Subcutaneous abdominal adipose tissue (tissue), 5 donors: ENCODE measurements around the gene CEP152.

Source experiments
- H3K27ac ChIP-seq: one replicate; pipeline ENCODE4 v1.7.0; 2013; ENCODE audit warnings: low read depth, mild to moderate bottlenecking, inconsistent platforms, low read length, moderate library complexity
- H3K27me3 ChIP-seq, 5 donors: one replicate each; pipeline ENCODE4 v1.7.0; 2013; ENCODE audit warnings: low read length in 5 of 5, inconsistent platforms in 1 of 5; ENCODE audit not compliant: control insufficient read depth in 5 of 5, insufficient read depth in 4 of 5
- H3K36me3 ChIP-seq, 5 donors: one replicate each; pipeline ENCODE4 v1.7.0; 2013; ENCODE audit warnings: low read length in 5 of 5; ENCODE audit not compliant: control insufficient read depth in 5 of 5, insufficient read depth in 5 of 5
- H3K4me1 ChIP-seq, 5 donors: one replicate each; pipeline ENCODE4 v1.7.0; 2013; ENCODE audit warnings: low read length in 5 of 5, mild to moderate bottlenecking in 3 of 5, moderate library complexity in 1 of 5; ENCODE audit not compliant: control insufficient read depth in 5 of 5, insufficient read depth in 5 of 5
- H3K4me3 ChIP-seq, 5 donors: one replicate each; pipeline ENCODE4 v1.7.0; 2013; ENCODE audit warnings: low read length in 5 of 5, low read depth in 1 of 5
- H3K9ac ChIP-seq, 5 donors: one replicate each; pipeline ENCODE4 v1.7.0; 2013; ENCODE audit warnings: low read length in 5 of 5, mild to moderate bottlenecking in 4 of 5, moderate library complexity in 3 of 5
- H3K9me3 ChIP-seq, 5 donors: one replicate each; pipeline ENCODE4 v1.7.0; 2013; ENCODE audit warnings: low read length in 5 of 5; ENCODE audit not compliant: control insufficient read depth in 5 of 5
- donor health status: healthy.
- donor health status: healthy.
- donor health status: healthy.
- donor health status: healthy.
- donor health status: healthy.

Gene CEP152

GRCh38 chr15:48781481-48782081 is 29.3 kb downstream of the CEP152 start:
- H3K9ac ChIP-seq: no peak overlapping the region
- no peak overlapping the region for H3K4me3 ChIP-seq
- H3K4me1 ChIP-seq: peaks cover 0 to 11% (median 6%) of the 10 kb centered on the region in 5 donors
- H3K9me3 ChIP-seq: no peaks in the 10 kb centered on the region
- no peaks in the 10 kb centered on the region for H3K27me3 ChIP-seq
- H3K36me3 ChIP-seq: peaks cover 0 to 22% (median 8%) of the 10 kb centered on the region in 5 donors
- no peak overlapping the region for H3K27ac ChIP-seq

- no peaks in the 10 kb centered on the region for H3K9me3 ChIP-seq
- H3K4me1 ChIP-seq: peaks cover 0 to 11% (median 6%) of the 10 kb centered on the region in 5 donors
Measured at GRCh38 chr15:48781017-48781416, 29.9 kb downstream of the CEP152 start.

GRCh38 chr15:48778331-48778730 is 32.5 kb downstream of the CEP152 start:
- peaks cover 0 to 22% (median 8%) of the 10 kb centered on the region in 5 donors for H3K36me3 ChIP-seq
- H3K27me3 ChIP-seq: no peaks in the 10 kb centered on the region
- no peaks in the 10 kb centered on the region for H3K9me3 ChIP-seq
- no peak overlapping the region for H3K9ac ChIP-seq
- H3K4me3 ChIP-seq: no peak overlapping the region
- peaks cover 0 to 3% (median 0%) of the 10 kb centered on the region in 5 donors for H3K4me1 ChIP-seq
- H3K27ac ChIP-seq: no peak overlapping the region

More at GRCh38 chr15:48781017-48781416, 29.9 kb downstream of the CEP152 start:
- Histone ChIP-seq H3K4me3 (no peak overlapping the region), H3K27me3 (no peaks in the 10 kb centered on the region), H3K36me3 (peaks cover 0 to 22% (median 8%) of the 10 kb centered on the region in 5 donors), H3K27ac (no peak overlapping the region), H3K9ac (no peak overlapping the region)

- H3K27ac ChIP-seq: no peak overlapping the region
- H3K36me3 ChIP-seq: peaks cover 0 to 20% (median 8%) of the 10 kb centered on the region in 5 donors
- no peaks in the 10 kb centered on the region for H3K9me3 ChIP-seq
- H3K4me1 ChIP-seq: peaks cover 0 to 3% (median 0%) of the 10 kb centered on the region in 5 donors
- H3K9ac ChIP-seq: no peak overlapping the region
- H3K27me3 ChIP-seq: no peaks in the 10 kb centered on the region
- H3K4me3 ChIP-seq: no peak overlapping the region
Measured at GRCh38 chr15:48777645-48778330, 33.1 kb downstream of the CEP152 start.

- H3K4me1 ChIP-seq: peaks cover 0 to 11% (median 0%) of the 10 kb centered on the region in 5 donors
- no peaks in the 10 kb centered on the region for H3K27me3 ChIP-seq
- no peak overlapping the region for H3K27ac ChIP-seq
- H3K9ac ChIP-seq: no peak overlapping the region
- H3K36me3 ChIP-seq: peaks cover 0 to 4% (median 0%) of the 10 kb centered on the region in 5 donors
- H3K9me3 ChIP-seq: no peaks in the 10 kb centered on the region
- no peak overlapping the region for H3K4me3 ChIP-seq
Measured at GRCh38 chr15:48775546-48775945, 35.3 kb downstream of the CEP152 start.

GRCh38 chr15:48774484-48774883 is 36.4 kb downstream of the CEP152 start:
- no peaks in the 10 kb centered on the region for H3K27me3 ChIP-seq
- H3K4me1 ChIP-seq: peaks cover 0 to 14% (median 0%) of the 10 kb centered on the region in 5 donors
- H3K27ac ChIP-seq: no peak overlapping the region
- H3K4me3 ChIP-seq: no peak overlapping the region
- H3K9me3 ChIP-seq: no peaks in the 10 kb centered on the region
- H3K36me3 ChIP-seq: peaks cover 0 to 3% (median 0%) of the 10 kb centered on the region in 5 donors
- H3K9ac ChIP-seq: no peak overlapping the region

- Histone ChIP-seq H3K9ac (no peak overlapping the region), H3K4me1 (peaks cover 0 to 8% (median 0%) of the 10 kb centered on the region in 5 donors), H3K27me3 (no peaks in the 10 kb centered on the region), H3K36me3 (peaks cover 2 to 18% (median 10%) of the 10 kb centered on the region in 5 donors), H3K27ac (no peak overlapping the region), H3K4me3 (no peak overlapping the region), H3K9me3 (no peaks in the 10 kb centered on the region)
Measured at GRCh38 chr15:48766196-48766595, 44.7 kb downstream of the CEP152 start.

GRCh38 chr15:48765022-48765421 is 45.8 kb downstream of the CEP152 start:
- no peak overlapping the region for H3K9ac ChIP-seq
- H3K4me3 ChIP-seq: no peak overlapping the region
- H3K27me3 ChIP-seq: no peaks in the 10 kb centered on the region
- peaks cover 2 to 18% (median 10%) of the 10 kb centered on the region in 5 donors for H3K36me3 ChIP-seq
- no peak overlapping the region for H3K27ac ChIP-seq
- no peaks in the 10 kb centered on the region for H3K4me1 ChIP-seq
- H3K9me3 ChIP-seq: no peaks in the 10 kb centered on the region

GRCh38 chr15:48761393-48762158 is 49.3 kb downstream of the CEP152 start:
- H3K9ac ChIP-seq: no peak overlapping the region
- H3K4me3 ChIP-seq: no peak overlapping the region
- H3K36me3 ChIP-seq: peaks cover 2 to 19% (median 4%) of the 10 kb centered on the region in 5 donors
- no peaks in the 10 kb centered on the region for H3K27me3 ChIP-seq
- no peaks in the 10 kb centered on the region for H3K9me3 ChIP-seq
- H3K4me1 ChIP-seq: no peaks in the 10 kb centered on the region
- no peak overlapping the region for H3K27ac ChIP-seq

- H3K9me3 ChIP-seq: no peaks in the 10 kb centered on the region
Measured at GRCh38 chr15:48759921-48760320, 50.9 kb downstream of the CEP152 start.

More at GRCh38 chr15:48759921-48760320, 50.9 kb downstream of the CEP152 start:
- Histone ChIP-seq H3K36me3 (peaks cover 0 to 22% (median 2%) of the 10 kb centered on the region in 5 donors), H3K27me3 (no peaks in the 10 kb centered on the region), H3K4me3 (no peak overlapping the region), H3K27ac (no peak overlapping the region), H3K9ac (no peak overlapping the region), H3K4me1 (no peaks in the 10 kb centered on the region)
